Activated CD8-positive, alpha-beta T cell treated with anti-CD3 and anti-CD28 coated beads for 36 hours (primary cell): Measurements from ENCODE around the gene TRMT61A. TPM values are rescaled to one million over a fixed set of nuclear protein-coding genes. Genes with fewer than 3 reads are reported as not detected.

Experiments
- ATAC-seq: fragments of 200-7000 bp; cut with Tn5 transposase; one replicate; pipeline ENCODE4 v1.10.0; 2021; ENCODE audit warnings: mild to moderate bottlenecking, moderate library complexity
- CTCF ChIA-PET: fragments of 350-600 bp; sonication (Branson Sonifier 250); formaldehyde crosslinking; loops from one replicate; lab custom pipeline; 2021; ENCODE audit warnings: antibody characterized with exemption; lab: Charles Lee
- POLR2A ChIA-PET: fragments of 350-600 bp; sonication (Branson Sonifier 250); formaldehyde crosslinking; loops from one replicate; lab custom pipeline; 2021; ENCODE audit warnings: antibody characterized with exemption; lab: Charles Lee
- DNase-seq: peaks from one replicate; pipeline ENCODE4 v3.0.0-alpha.2; 2020
- H3K27ac Mint-ChIP-seq: one replicate; pipeline ENCODE4 v1.8.0; 2021; ENCODE audit warnings: mild to moderate bottlenecking, mixed read lengths
- H3K27me3 Mint-ChIP-seq: one replicate; pipeline ENCODE4 v1.8.0; 2021; ENCODE audit warnings: mixed read lengths
- H3K36me3 Mint-ChIP-seq: one replicate; pipeline ENCODE4 v1.8.0; 2021; ENCODE audit warnings: low read depth, mixed read lengths
- H3K4me1 Mint-ChIP-seq: one replicate; pipeline ENCODE4 v1.8.0; 2021; ENCODE audit warnings: low read depth, mixed read lengths
- H3K4me3 Mint-ChIP-seq: one replicate; pipeline ENCODE4 v1.8.0; 2021; ENCODE audit warnings: mild to moderate bottlenecking, moderate library complexity, mixed read lengths
- H3K9me3 Mint-ChIP-seq: one replicate; pipeline ENCODE4 v1.8.0; 2021; ENCODE audit warnings: mixed read lengths
- CTCF ChIP-seq: fragments of 200-600 bp; IDR thresholded peaks from one replicate; pipeline ENCODE4 v1.8.0; 2022; ENCODE audit warnings: antibody characterized with exemption, mild to moderate bottlenecking
- intact Hi-C: fragments of 100-400 bp; cut with micrococcal nuclease; formaldehyde crosslinking; loops from one replicate; pipeline ENCODE4 v1.10.0; 2022
- total RNA-seq, 2 experiments: library from RNA; stranded (reverse); gene quantifications; one replicate each; pipeline ENCODE4 v1.2.3, GENCODE V29; 2021

Gene TRMT61A
- total RNA-seq, 2 experiments from 2014 or later, result 9.9 TPM

- POLR2A ChIA-PET, result interaction anchor here (0.8 to 2.2 kb wide), 3 partner anchors 8 to 20 kb away, joined by 3 to 13 read pairs (median 4); partner anchors contain the start of gene TRMT61A
- CTCF ChIA-PET, result no interaction called here
- no peaks in the 10 kb centered on the region for H3K9me3 Mint-ChIP-seq
Measured at GRCh38 chr14:103538291-103539055, 9.5 kb downstream of the TRMT61A start.

GRCh38 chr14:103539056-103539825, 10.2 kb downstream of the TRMT61A start:
- peaks cover 3% of the 10 kb centered on the region for H3K36me3 Mint-ChIP-seq
- no peak overlapping the region for H3K4me3 Mint-ChIP-seq
- ChIA-PET POLR2A (interaction anchor here (1.2 to 2.2 kb wide), 4 partner anchors 9 to 23 kb away, joined by 4 to 13 read pairs (median 6); partner anchors contain the start of genes BAG5 and TRMT61A), CTCF (no interaction called here)
- DNase-seq, result no peak
- no peaks in the 10 kb centered on the region for H3K27me3 Mint-ChIP-seq
- no peak for ATAC-seq
- H3K4me1 Mint-ChIP-seq, result no peaks in the 10 kb centered on the region
- intact Hi-C loops, result no loop called here
- H3K9me3 Mint-ChIP-seq, result no peaks in the 10 kb centered on the region
- TF ChIP-seq CTCF, result no peak
- H3K27ac Mint-ChIP-seq, result no peak overlapping the region

More at GRCh38 chr14:103538291-103539055, 9.5 kb downstream of the TRMT61A start:
- ATAC-seq (no peak), DNase-seq (no peak)
- H3K27me3 Mint-ChIP-seq, result no peaks in the 10 kb centered on the region
- no peak for TF ChIP-seq CTCF
- no peaks in the 10 kb centered on the region for H3K4me1 Mint-ChIP-seq
- H3K4me3 Mint-ChIP-seq, result no peak overlapping the region
- intact Hi-C loops, result no loop called here
- H3K27ac Mint-ChIP-seq, result no peak overlapping the region
- peaks cover 3% of the 10 kb centered on the region for H3K36me3 Mint-ChIP-seq

- ChIA-PET CTCF (interaction anchor here (1.3 to 2.7 kb wide), 2 partner anchors 20 to 22 kb away, joined by 3 to 10 read pairs; no protein-coding TSS in a partner anchor), POLR2A (interaction anchor here (1.0 to 2.5 kb wide), 5 partner anchors 9 to 21 kb away, joined by 5 to 10 read pairs (median 6); partner anchors contain the start of gene BAG5)
- Mint-ChIP-seq H3K9me3 (no peaks in the 10 kb centered on the region), H3K27ac (no peak overlapping the region), H3K36me3 (peaks cover 3% of the 10 kb centered on the region), H3K4me1 (no peaks in the 10 kb centered on the region), H3K4me3 (no peak overlapping the region), H3K27me3 (no peaks in the 10 kb centered on the region)
- intact Hi-C loops, result no loop called here
- DNase-seq (no peak), ATAC-seq (no peak)
- no peak for TF ChIP-seq CTCF
Measured at GRCh38 chr14:103540821-103541708, 12.1 kb downstream of the TRMT61A start.

GRCh38 chr14:103541709-103542604, 13.0 kb downstream of the TRMT61A start:
- Mint-ChIP-seq H3K9me3 (no peaks in the 10 kb centered on the region), H3K36me3 (peaks cover under 1% of the 10 kb centered on the region), H3K27me3 (no peaks in the 10 kb centered on the region), H3K4me3 (no peak overlapping the region), H3K4me1 (no peaks in the 10 kb centered on the region), H3K27ac (no peak overlapping the region)
- ChIA-PET POLR2A (interaction anchor here (1.0 to 2.5 kb wide), 4 partner anchors 10 to 23 kb away, joined by 4 to 10 read pairs (median 6); no protein-coding TSS in a partner anchor), CTCF (interaction anchor here (1.3 to 2.7 kb wide), 2 partner anchors 19 to 23 kb away, joined by 3 to 10 read pairs; no protein-coding TSS in a partner anchor)
- ATAC-seq, result no peak
- intact Hi-C loops, result no loop called here
- no peak for TF ChIP-seq CTCF
- DNase-seq, result no peak
